Panc1 (cell line): ENCODE data around the gene CMIP. TPM values are rescaled to one million over a fixed set of nuclear protein-coding genes. Genes with fewer than 3 reads are reported as not detected.
A peak's percentile ranks its signal among the peaks of the same experiment; 100 is the strongest.

ENCODE experiments used
- ATAC-seq: fragments of 200-7000 bp; cut with Tn5 transposase; 2 replicates; pipeline ENCODE4 v1.9.1; 2020; ENCODE audit warnings: mild to moderate bottlenecking, moderate library complexity
- BruUV-seq: library from RNA; stranded (reverse); fragments of 400-500 nt; replicated peaks from 2 replicates; lab custom pipeline; 2021; lab: Mats Ljungman, UMichigan
- CTCF ChIA-PET: fragments of 300-600 bp; sonication (Branson Sonifier 250); formaldehyde crosslinking; loops from one replicate; lab custom pipeline; 2022; ENCODE audit warnings: antibody characterized with exemption; lab: Charles Lee
- POLR2A ChIA-PET: fragments of 300-600 bp; sonication (Branson Sonifier 250); formaldehyde crosslinking; loops from one replicate; lab custom pipeline; 2022; ENCODE audit warnings: antibody characterized with exemption; lab: Charles Lee
- DNase-seq: peaks from one replicate; pipeline ENCODE4 v3.0.0-alpha.2; 2010; ENCODE audit warnings: low read depth, low spot score
- H3K27ac ChIP-seq: 2 replicates; pipeline ENCODE4 v1.5.1; 2011; ENCODE audit warnings: mild to moderate bottlenecking, low read length, inconsistent platforms
- H3K27me3 ChIP-seq: fragments of 200-500 bp; sonication (Bioruptor generic); 2 replicates; pipeline ENCODE4 v1.6.0; 2014; ENCODE audit warnings: low read length, inconsistent platforms; ENCODE audit not compliant: control insufficient read depth, insufficient read depth
- H3K36me3 ChIP-seq: fragments of 200-500 bp; sonication (Bioruptor generic); 2 replicates; pipeline ENCODE4 v1.5.1; 2014; ENCODE audit warnings: inconsistent platforms, mild to moderate bottlenecking, low read length, moderate library complexity; ENCODE audit not compliant: control insufficient read depth, insufficient read depth
- H3K4me1 ChIP-seq: 2 replicates; pipeline ENCODE4 v1.5.1; 2011; ENCODE audit warnings: inconsistent platforms, mild to moderate bottlenecking, low read length, moderate library complexity; ENCODE audit not compliant: control insufficient read depth, insufficient read depth
- H3K4me3 ChIP-seq, 2 experiments: 2 replicates each; pipeline ENCODE4 v1.5.1; 2011 to 2012; ENCODE audit warnings: low read depth in 2 of 2, low read length in 2 of 2, mild to moderate bottlenecking in 2 of 2, inconsistent platforms in 1 of 2, moderate library complexity in 1 of 2
- H3K9me3 ChIP-seq: fragments of 200-500 bp; sonication (Bioruptor generic); 2 replicates; pipeline ENCODE4 v1.5.1; 2014; ENCODE audit warnings: low read depth, mild to moderate bottlenecking, inconsistent platforms, low read length, moderate library complexity; ENCODE audit not compliant: control insufficient read depth, insufficient read depth
- POLR2AphosphoS5 ChIP-seq: IDR thresholded peaks from 2 replicates; pipeline ENCODE4 v1.6.1; 2012; ENCODE audit warnings: mild to moderate bottlenecking, low read depth, low read length, moderate library complexity
- SIN3A ChIP-seq: IDR thresholded peaks from 2 replicates; pipeline ENCODE4 v1.6.1; 2012; ENCODE audit warnings: low read depth, mild to moderate bottlenecking, low read length, moderate library complexity, borderline replicate concordance; ENCODE audit not compliant: insufficient read depth
- TCF7L2 ChIP-seq: IDR thresholded peaks from 2 replicates; pipeline ENCODE4 v1.6.1; 2011; ENCODE audit warnings: mild to moderate bottlenecking, low read depth, low read length, inconsistent platforms
- in situ Hi-C: cut with HindIII; loops from 2 replicates; pipeline ENCODE4 v1.10.0; 2016; ENCODE audit warnings: low sequenced_read_pairs, low pct_unique_long_range_greater_than_20kb
- intact Hi-C: fragments of 100-400 bp; cut with micrococcal nuclease; formaldehyde crosslinking; loops from one replicate; pipeline ENCODE4 v1.10.0; 2022; ENCODE audit not compliant: unreplicated experiment
- total RNA-seq: library from RNA; stranded (reverse); gene quantifications from one replicate; pipeline ENCODE4 v1.2.1, GENCODE V29; 2021; ENCODE audit not compliant: unreplicated experiment
- TF ChIP-seq, protein P1 (sequence below), 2 experiments: IDR thresholded peaks; 2 replicates each; pipeline ENCODE4 v1.6.1; 2011 to 2012; ENCODE audit warnings: low read depth in 2 of 2, control low read depth in 1 of 2, low read length in 1 of 2, mild to moderate bottlenecking in 1 of 2, moderate library complexity in 1 of 2; ENCODE audit not compliant: insufficient read depth in 1 of 2
- TF ChIP-seq, protein P2 (sequence below): fragments of 450-650 bp; IDR thresholded peaks from 2 replicates; pipeline ENCODE4 v1.5.1; 2017; ENCODE audit warnings: mild to moderate bottlenecking

The CMIP gene
- total RNA-seq, 1 experiment from 2014 or later: 49.7 TPM

DNA sequence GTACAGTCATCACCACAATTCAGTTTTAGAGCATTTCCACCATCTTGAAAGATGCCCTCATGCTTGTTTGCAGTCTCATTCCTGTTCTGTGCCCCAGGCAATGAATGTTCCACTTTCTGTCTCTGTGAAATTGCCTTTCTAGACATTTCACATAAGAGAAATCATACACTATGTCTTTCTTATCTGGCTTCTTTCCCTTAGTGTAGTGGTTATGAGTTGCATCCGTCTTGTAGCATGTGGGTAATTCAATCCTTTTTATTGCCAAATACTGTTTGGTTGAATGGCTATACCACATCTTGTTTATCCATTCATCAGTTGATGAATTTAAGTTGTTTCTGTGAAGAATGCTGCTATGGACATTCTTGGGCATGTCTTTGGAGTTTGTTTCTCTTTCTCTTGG is 202.0 kb downstream of the CMIP start:
- no peak overlapping the region for H3K27ac ChIP-seq
- H3K4me3 ChIP-seq: no peak overlapping the region
- ChIA-PET CTCF (no interaction called here), POLR2A (no interaction called here)
- H3K4me1 ChIP-seq: no peaks in the 10 kb centered on the region
- no peak for ATAC-seq
- no peaks in the 10 kb centered on the region for H3K36me3 ChIP-seq
- no TSS peak for BruUV-seq
- in situ Hi-C loops: no loop called here
- TF ChIP-seq POLR2AphosphoS5 (no peak), TCF7L2 (no peak)
- H3K27me3 ChIP-seq: no peaks in the 10 kb centered on the region
- no peaks in the 10 kb centered on the region for H3K9me3 ChIP-seq
- DNase-seq: no peak
- intact Hi-C loops: no loop called here

DNA sequence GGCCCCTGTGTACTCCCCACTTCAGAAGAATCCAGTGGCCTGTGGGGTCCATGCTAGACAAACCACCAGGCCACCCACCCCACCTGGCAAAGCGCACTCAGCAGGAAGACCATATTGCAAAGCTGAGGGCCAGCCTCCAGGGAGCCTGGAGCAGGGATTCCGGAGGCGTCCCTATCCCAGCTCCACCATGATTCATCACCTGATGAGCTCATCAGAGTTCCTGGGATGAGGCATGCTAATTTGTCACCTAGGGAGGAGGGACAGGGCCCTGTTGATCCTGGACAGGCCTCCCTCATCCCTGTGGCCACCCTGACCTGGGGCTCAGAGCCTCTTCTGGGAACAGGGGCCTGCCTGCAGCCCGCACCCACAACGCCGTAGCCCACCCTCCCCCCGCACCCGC is 202.9 kb downstream of the CMIP start:
- POLR2A ChIA-PET: no interaction called here
- in situ Hi-C loops: no loop called here
- Histone ChIP-seq H3K27ac (no peak overlapping the region), H3K4me1 (no peaks in the 10 kb centered on the region), H3K4me3 (no peak overlapping the region), H3K9me3 (no peaks in the 10 kb centered on the region), H3K36me3 (no peaks in the 10 kb centered on the region), H3K27me3 (no peaks in the 10 kb centered on the region)
- no TSS peak for BruUV-seq
- intact Hi-C loops: no loop called here
- DNase-seq (peak; percentile 36), ATAC-seq (peak; percentile 82)
- CTCF ChIA-PET: no interaction called here
- TF ChIP-seq, protein P1, sequence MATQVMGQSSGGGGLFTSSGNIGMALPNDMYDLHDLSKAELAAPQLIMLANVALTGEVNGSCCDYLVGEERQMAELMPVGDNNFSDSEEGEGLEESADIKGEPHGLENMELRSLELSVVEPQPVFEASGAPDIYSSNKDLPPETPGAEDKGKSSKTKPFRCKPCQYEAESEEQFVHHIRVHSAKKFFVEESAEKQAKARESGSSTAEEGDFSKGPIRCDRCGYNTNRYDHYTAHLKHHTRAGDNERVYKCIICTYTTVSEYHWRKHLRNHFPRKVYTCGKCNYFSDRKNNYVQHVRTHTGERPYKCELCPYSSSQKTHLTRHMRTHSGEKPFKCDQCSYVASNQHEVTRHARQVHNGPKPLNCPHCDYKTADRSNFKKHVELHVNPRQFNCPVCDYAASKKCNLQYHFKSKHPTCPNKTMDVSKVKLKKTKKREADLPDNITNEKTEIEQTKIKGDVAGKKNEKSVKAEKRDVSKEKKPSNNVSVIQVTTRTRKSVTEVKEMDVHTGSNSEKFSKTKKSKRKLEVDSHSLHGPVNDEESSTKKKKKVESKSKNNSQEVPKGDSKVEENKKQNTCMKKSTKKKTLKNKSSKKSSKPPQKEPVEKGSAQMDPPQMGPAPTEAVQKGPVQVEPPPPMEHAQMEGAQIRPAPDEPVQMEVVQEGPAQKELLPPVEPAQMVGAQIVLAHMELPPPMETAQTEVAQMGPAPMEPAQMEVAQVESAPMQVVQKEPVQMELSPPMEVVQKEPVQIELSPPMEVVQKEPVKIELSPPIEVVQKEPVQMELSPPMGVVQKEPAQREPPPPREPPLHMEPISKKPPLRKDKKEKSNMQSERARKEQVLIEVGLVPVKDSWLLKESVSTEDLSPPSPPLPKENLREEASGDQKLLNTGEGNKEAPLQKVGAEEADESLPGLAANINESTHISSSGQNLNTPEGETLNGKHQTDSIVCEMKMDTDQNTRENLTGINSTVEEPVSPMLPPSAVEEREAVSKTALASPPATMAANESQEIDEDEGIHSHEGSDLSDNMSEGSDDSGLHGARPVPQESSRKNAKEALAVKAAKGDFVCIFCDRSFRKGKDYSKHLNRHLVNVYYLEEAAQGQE (IDR thresholded peaks at IDR 0.05; ENCODE audit: insufficient read depth in 1 of 2, low read depth in 2 of 2, low read length in 1 of 2): no peak
- TF ChIP-seq SIN3A: no peak
- TF ChIP-seq, protein P2, sequence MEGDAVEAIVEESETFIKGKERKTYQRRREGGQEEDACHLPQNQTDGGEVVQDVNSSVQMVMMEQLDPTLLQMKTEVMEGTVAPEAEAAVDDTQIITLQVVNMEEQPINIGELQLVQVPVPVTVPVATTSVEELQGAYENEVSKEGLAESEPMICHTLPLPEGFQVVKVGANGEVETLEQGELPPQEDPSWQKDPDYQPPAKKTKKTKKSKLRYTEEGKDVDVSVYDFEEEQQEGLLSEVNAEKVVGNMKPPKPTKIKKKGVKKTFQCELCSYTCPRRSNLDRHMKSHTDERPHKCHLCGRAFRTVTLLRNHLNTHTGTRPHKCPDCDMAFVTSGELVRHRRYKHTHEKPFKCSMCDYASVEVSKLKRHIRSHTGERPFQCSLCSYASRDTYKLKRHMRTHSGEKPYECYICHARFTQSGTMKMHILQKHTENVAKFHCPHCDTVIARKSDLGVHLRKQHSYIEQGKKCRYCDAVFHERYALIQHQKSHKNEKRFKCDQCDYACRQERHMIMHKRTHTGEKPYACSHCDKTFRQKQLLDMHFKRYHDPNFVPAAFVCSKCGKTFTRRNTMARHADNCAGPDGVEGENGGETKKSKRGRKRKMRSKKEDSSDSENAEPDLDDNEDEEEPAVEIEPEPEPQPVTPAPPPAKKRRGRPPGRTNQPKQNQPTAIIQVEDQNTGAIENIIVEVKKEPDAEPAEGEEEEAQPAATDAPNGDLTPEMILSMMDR: no peak

DNA sequence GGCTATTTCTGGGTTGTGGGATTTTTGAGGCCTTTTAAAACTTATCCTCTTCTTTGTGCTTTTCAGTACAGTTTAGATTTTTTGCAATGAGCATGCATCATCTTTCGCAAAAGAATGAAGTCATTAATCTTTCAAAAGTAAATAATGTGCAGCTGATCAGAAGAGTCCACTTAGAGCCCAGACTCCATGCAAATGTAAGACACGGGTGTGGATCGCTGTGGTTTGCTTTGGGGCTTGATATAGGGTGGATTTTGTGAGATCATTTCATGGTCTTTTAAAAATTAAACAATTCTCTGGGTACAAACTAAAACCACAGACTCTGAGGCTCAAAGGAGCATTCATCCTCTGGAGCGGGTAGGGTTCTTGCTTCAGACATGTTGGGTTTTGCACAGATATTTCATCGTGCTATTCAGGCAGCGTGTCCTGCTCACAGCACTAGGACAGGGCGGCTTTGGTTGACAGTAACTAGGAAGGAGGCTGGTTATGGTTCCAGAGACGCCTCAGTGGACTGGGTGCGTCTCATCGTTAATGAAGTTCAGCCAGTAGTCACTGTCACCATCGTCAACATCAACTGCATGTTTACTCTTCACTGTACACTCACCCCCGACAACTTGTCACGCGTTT is 205.1 kb downstream of the CMIP start:
- in situ Hi-C loops (no loop called here), intact Hi-C loops (no loop called here)
- no peak for TF ChIP-seq POLR2AphosphoS5
- TF ChIP-seq, protein P1 (IDR thresholded peaks at IDR 0.05; ENCODE audit: insufficient read depth in 1 of 2, low read depth in 2 of 2, low read length in 1 of 2): no peak
- no peak for TF ChIP-seq TCF7L2
- TF ChIP-seq, protein P2: no peak
- no peak for TF ChIP-seq SIN3A
- ATAC-seq: no peak
- H3K36me3 ChIP-seq: no peaks in the 10 kb centered on the region
- H3K4me1 ChIP-seq: no peaks in the 10 kb centered on the region
- H3K27me3 ChIP-seq: no peaks in the 10 kb centered on the region
- no peak for DNase-seq
- H3K27ac ChIP-seq: no peak overlapping the region
- no TSS peak for BruUV-seq
- POLR2A ChIA-PET: no interaction called here
- H3K9me3 ChIP-seq: no peaks in the 10 kb centered on the region
- H3K4me3 ChIP-seq: no peak overlapping the region
- CTCF ChIA-PET: no interaction called here
